HepG2 (cell line): ENCODE results near the gene CDHR3. TPM values are rescaled to one million over a fixed set of nuclear protein-coding genes. Genes with fewer than 3 reads are reported as not detected.

Experiments
- ETV5 ChIP-seq: IDR thresholded peaks from 2 replicates; pipeline ENCODE4 v1.6.1; 2018; ENCODE audit warnings: missing biosample characterization, missing genetic modification reagents, inconsistent platforms, borderline replicate concordance
- GLI4 ChIP-seq: sonication (generic); formaldehyde crosslinking; IDR thresholded peaks from 2 replicates; pipeline ENCODE4 v1.5.1; 2020; ENCODE audit warnings: missing genetic modification reagents, mild to moderate bottlenecking, moderate library complexity, borderline replicate concordance
- RXRB ChIP-seq: IDR thresholded peaks from 2 replicates; pipeline ENCODE4 v1.6.1; 2016; ENCODE audit warnings: borderline replicate concordance, missing genetic modification reagents, missing compliant biosample characterization
- ZBTB7B ChIP-seq: sonication (generic); formaldehyde crosslinking; IDR thresholded peaks from 2 replicates; pipeline ENCODE4 v1.4.0; 2020; ENCODE audit warnings: missing genetic modification reagents
- ZFP37 ChIP-seq: sonication (generic); formaldehyde crosslinking; IDR thresholded peaks from 2 replicates; pipeline ENCODE4 v1.4.0; 2020; ENCODE audit warnings: missing genetic modification reagents, borderline replicate concordance
- ZNF605 ChIP-seq: sonication (generic); formaldehyde crosslinking; IDR thresholded peaks from 2 replicates; pipeline ENCODE4 v1.8.0; 2022; ENCODE audit warnings: mild to moderate bottlenecking, missing genetic modification reagents
- ZNF891 ChIP-seq: sonication (generic); formaldehyde crosslinking; IDR thresholded peaks from 2 replicates; pipeline ENCODE4 v1.5.0; 2020; ENCODE audit warnings: mild to moderate bottlenecking, missing genetic modification reagents
- polyA plus RNA-seq, 8 experiments: library from polyadenylated mRNA; depleted of rRNA in 3 of 8; stranded (reverse) in 7 of 8; unstranded in 1 of 8; fragments of >200 nt; fragmentation: Illumina TruSeq in 4 of 8; extraction: Trizol in 4 of 8; gene quantifications; 2 replicates each; pipeline versions ENCODE4 v1.2.1 to v1.2.3, GENCODE V29; 2011 to 2016; ENCODE audit warnings: low read depth in 4 of 8, missing spikeins in 1 of 8, mixed read lengths in 1 of 8; ENCODE audit not compliant: insufficient read depth in 1 of 8
- total RNA-seq, 5 experiments: library from RNA; depleted of rRNA; stranded (reverse); fragments of >200 nt; fragmentation: Illumina TruSeq; extraction: Trizol; gene quantifications; 2 replicates each; pipeline ENCODE4 v1.2.3, GENCODE V29; 2016; ENCODE audit warnings: low read depth in 1 of 5
- TF ChIP-seq, protein P1 (sequence below): sonication (generic); formaldehyde crosslinking; IDR thresholded peaks from 2 replicates; pipeline ENCODE4 v1.9.0; 2021; ENCODE audit warnings: missing genetic modification reagents, borderline replicate concordance
- TF ChIP-seq, protein P2 (sequence below): sonication (generic); formaldehyde crosslinking; IDR thresholded peaks from 2 replicates; pipeline ENCODE4 v1.4.0; 2020; ENCODE audit warnings: missing genetic modification reagents, borderline replicate concordance
- TF ChIP-seq, protein P3 (sequence below): sonication (generic); formaldehyde crosslinking; IDR thresholded peaks from 2 replicates; pipeline ENCODE4 v1.4.0; 2020; ENCODE audit warnings: low read depth, mild to moderate bottlenecking, missing genetic modification reagents
- TF ChIP-seq, protein P4 (sequence below): sonication (generic); formaldehyde crosslinking; IDR thresholded peaks from 2 replicates; pipeline ENCODE4 v1.4.0; 2020; ENCODE audit warnings: missing genetic modification reagents, mild to moderate bottlenecking, borderline replicate concordance

The CDHR3 gene
- total and polyA plus RNA-seq, 2 of the 13 experiments (the other 11 are each of a cell fraction or from before 2014, with no cell fraction given), result 6.5 to 11.8 TPM

DNA sequence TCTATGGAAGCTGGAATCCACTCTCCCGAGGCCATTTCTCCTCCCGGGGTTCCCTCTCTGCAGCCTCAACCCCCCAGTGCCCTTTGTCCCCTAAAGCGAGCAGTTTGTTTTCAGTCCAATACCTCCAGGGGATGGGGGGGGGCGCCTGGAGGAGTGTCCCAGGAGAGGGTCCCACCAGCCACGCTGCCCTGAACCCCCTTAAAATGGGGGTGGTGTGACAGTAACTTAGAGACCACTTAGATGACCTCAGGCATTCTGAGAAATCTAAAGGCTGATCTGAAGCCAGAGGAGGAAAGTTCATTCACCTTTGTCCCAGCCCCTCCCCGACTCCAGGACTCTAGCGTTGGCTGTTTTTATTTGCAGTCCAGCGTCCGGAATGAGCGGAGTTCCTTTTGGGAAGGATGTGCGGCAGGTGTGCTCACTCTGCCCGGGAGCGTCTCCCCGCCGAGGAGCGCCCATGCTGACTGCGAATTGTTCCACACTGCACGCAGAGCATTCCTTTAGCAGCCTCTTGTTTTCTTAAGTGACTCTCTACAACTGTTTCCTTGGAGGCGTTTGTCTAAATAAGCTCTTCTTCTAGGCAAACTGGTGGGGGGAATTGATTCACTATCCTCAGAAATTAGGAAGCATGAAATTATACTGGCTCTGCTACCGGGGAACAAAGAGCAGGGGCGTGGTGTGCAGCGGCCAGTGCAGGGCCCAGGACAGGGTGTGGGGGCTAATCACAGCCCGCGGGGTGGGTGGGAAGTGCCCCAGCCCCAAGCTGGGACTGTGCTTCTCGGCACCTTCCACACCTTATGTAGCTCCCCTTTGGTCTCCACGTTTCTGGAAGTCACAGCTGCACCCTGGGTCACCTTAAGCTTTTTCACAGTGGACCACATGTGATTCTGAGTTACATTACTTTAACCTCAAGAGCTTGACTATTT, 102.8 kb downstream of the CDHR3 start (continued):
- TF ChIP-seq, protein P1, sequence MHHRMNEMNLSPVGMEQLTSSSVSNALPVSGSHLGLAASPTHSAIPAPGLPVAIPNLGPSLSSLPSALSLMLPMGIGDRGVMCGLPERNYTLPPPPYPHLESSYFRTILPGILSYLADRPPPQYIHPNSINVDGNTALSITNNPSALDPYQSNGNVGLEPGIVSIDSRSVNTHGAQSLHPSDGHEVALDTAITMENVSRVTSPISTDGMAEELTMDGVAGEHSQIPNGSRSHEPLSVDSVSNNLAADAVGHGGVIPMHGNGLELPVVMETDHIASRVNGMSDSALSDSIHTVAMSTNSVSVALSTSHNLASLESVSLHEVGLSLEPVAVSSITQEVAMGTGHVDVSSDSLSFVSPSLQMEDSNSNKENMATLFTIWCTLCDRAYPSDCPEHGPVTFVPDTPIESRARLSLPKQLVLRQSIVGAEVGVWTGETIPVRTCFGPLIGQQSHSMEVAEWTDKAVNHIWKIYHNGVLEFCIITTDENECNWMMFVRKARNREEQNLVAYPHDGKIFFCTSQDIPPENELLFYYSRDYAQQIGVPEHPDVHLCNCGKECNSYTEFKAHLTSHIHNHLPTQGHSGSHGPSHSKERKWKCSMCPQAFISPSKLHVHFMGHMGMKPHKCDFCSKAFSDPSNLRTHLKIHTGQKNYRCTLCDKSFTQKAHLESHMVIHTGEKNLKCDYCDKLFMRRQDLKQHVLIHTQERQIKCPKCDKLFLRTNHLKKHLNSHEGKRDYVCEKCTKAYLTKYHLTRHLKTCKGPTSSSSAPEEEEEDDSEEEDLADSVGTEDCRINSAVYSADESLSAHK (CRISPR knock-in tag), result no peak
- TF ChIP-seq GLI4 (CRISPR knock-in tag) (no peak), ZBTB7B (CRISPR knock-in tag) (0 out of 2 replicates have a peak, but pooled peaks have one; percentile 22), ZFP37 (CRISPR knock-in tag) (no peak), ETV5 (no peak), ZNF605 (CRISPR knock-in tag) (peak; percentile 4; the same call in 1 of the 2 replicates), ZNF891 (CRISPR knock-in tag) (peak; percentile 5; the same call in 1 of the 2 replicates), RXRB (peak; percentile 75; the same call in 1 of the 2 replicates)
- TF ChIP-seq, protein P2, sequence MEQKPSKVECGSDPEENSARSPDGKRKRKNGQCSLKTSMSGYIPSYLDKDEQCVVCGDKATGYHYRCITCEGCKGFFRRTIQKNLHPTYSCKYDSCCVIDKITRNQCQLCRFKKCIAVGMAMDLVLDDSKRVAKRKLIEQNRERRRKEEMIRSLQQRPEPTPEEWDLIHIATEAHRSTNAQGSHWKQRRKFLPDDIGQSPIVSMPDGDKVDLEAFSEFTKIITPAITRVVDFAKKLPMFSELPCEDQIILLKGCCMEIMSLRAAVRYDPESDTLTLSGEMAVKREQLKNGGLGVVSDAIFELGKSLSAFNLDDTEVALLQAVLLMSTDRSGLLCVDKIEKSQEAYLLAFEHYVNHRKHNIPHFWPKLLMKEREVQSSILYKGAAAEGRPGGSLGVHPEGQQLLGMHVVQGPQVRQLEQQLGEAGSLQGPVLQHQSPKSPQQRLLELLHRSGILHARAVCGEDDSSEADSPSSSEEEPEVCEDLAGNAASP, result no peak
- TF ChIP-seq, protein P3, sequence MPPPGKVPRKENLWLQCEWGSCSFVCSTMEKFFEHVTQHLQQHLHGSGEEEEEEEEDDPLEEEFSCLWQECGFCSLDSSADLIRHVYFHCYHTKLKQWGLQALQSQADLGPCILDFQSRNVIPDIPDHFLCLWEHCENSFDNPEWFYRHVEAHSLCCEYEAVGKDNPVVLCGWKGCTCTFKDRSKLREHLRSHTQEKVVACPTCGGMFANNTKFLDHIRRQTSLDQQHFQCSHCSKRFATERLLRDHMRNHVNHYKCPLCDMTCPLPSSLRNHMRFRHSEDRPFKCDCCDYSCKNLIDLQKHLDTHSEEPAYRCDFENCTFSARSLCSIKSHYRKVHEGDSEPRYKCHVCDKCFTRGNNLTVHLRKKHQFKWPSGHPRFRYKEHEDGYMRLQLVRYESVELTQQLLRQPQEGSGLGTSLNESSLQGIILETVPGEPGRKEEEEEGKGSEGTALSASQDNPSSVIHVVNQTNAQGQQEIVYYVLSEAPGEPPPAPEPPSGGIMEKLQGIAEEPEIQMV (CRISPR knock-in tag), result peak; percentile 69; the same call in 1 of the 2 replicates
- TF ChIP-seq, protein P4, sequence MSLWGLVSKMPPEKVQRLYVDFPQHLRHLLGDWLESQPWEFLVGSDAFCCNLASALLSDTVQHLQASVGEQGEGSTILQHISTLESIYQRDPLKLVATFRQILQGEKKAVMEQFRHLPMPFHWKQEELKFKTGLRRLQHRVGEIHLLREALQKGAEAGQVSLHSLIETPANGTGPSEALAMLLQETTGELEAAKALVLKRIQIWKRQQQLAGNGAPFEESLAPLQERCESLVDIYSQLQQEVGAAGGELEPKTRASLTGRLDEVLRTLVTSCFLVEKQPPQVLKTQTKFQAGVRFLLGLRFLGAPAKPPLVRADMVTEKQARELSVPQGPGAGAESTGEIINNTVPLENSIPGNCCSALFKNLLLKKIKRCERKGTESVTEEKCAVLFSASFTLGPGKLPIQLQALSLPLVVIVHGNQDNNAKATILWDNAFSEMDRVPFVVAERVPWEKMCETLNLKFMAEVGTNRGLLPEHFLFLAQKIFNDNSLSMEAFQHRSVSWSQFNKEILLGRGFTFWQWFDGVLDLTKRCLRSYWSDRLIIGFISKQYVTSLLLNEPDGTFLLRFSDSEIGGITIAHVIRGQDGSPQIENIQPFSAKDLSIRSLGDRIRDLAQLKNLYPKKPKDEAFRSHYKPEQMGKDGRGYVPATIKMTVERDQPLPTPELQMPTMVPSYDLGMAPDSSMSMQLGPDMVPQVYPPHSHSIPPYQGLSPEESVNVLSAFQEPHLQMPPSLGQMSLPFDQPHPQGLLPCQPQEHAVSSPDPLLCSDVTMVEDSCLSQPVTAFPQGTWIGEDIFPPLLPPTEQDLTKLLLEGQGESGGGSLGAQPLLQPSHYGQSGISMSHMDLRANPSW (CRISPR knock-in tag), result no peak
